SKM-1 treated with dmso at 0.1 percent for 144 hours (cell line): ENCODE results near the gene PRDM16.

Source experiments
- DNase-seq: peaks from one replicate; lab custom pipeline; 2025; ENCODE audit not compliant: unreplicated experiment; lab: John Stamatoyannopoulos, UW

PRDM16 gene

GRCh38 chr1:3032371-3033039 lies 36.5 kb upstream of the PRDM16 start:
- no peak for DNase-seq

- DNase-seq = no peak
Measured at GRCh38 chr1:3033040-3033789, 35.8 kb upstream of the PRDM16 start.

- no peak for DNase-seq
Measured at GRCh38 chr1:3033790-3034090, 35.3 kb upstream of the PRDM16 start.

GRCh38 chr1:3034162-3034561 lies 34.8 kb upstream of the PRDM16 start:
- no peak for DNase-seq

- DNase-seq = no peak
Measured at GRCh38 chr1:3034728-3035562, 34.1 kb upstream of the PRDM16 start.

- no peak for DNase-seq
Measured at GRCh38 chr1:3035563-3036446, 33.2 kb upstream of the PRDM16 start.

GRCh38 chr1:3036447-3037280 lies 32.3 kb upstream of the PRDM16 start:
- no peak for DNase-seq

GRCh38 chr1:3037281-3038040 lies 31.5 kb upstream of the PRDM16 start:
- no peak for DNase-seq

- no peak for DNase-seq
Measured at GRCh38 chr1:3038113-3038551, 30.9 kb upstream of the PRDM16 start.

- DNase-seq = no peak
Measured at GRCh38 chr1:3038571-3039181, 30.3 kb upstream of the PRDM16 start.

GRCh38 chr1:3040004-3040403 lies 29.0 kb upstream of the PRDM16 start:
- no peak for DNase-seq

- no peak for DNase-seq
Measured at GRCh38 chr1:3042481-3042880, 26.5 kb upstream of the PRDM16 start.

- DNase-seq = no peak
Measured at GRCh38 chr1:3049164-3049563, 19.8 kb upstream of the PRDM16 start.

GRCh38 chr1:3049905-3050304 lies 19.1 kb upstream of the PRDM16 start:
- no peak for DNase-seq

- DNase-seq = no peak
Measured at GRCh38 chr1:3050603-3051002, 18.4 kb upstream of the PRDM16 start.

- no peak for DNase-seq
Measured at GRCh38 chr1:3051270-3052268, 17.4 kb upstream of the PRDM16 start.

GRCh38 chr1:3052501-3052900 lies 16.5 kb upstream of the PRDM16 start:
- DNase-seq = no peak
